Left renal pelvis (tissue), 4 donors: Measurements from ENCODE around the gene MMP26. TPM values are rescaled to one million over a fixed set of nuclear protein-coding genes. Genes with fewer than 3 reads are reported as not detected.

Experiments used
- DNase-seq, 4 donors: peaks; one replicate each; pipeline ENCODE4 v3.0.0-alpha.2; 2013; ENCODE audit warnings: low read depth in 4 of 4, low spot score in 3 of 4
- polyA plus RNA-seq, 4 donors: library from polyadenylated mRNA; unstranded; fragments of 120-200 nt; gene quantifications; one replicate each; pipeline ENCODE4 v1.2.1, GENCODE V29; 2013; ENCODE audit not compliant: insufficient read length in 4 of 4

Gene MMP26
- under 1 TPM; 0.21 to 0.71 (median 0.30) TPM for polyA plus RNA-seq

GRCh38 chr11:4704054-4704789, at the start of gene MMP26:
Gene MMP26 (plus strand): TSS chr11:4704784.
- DNase-seq: peak in 1 of 4 donors; percentile 63

GRCh38 chr11:4658629-4659445, 45.7 kb upstream of the MMP26 start:
- no peak for DNase-seq

- DNase-seq: no peak
Observed at GRCh38 chr11:4662876-4663275, 41.7 kb upstream of the MMP26 start.

GRCh38 chr11:4664183-4664582, 40.4 kb upstream of the MMP26 start:
- no peak for DNase-seq

GRCh38 chr11:4664786-4665185, 39.8 kb upstream of the MMP26 start:
- no peak for DNase-seq

GRCh38 chr11:4665424-4665823, 39.2 kb upstream of the MMP26 start:
- no peak for DNase-seq

GRCh38 chr11:4671741-4672140, 32.8 kb upstream of the MMP26 start:
- DNase-seq: no peak

GRCh38 chr11:4672470-4672869, 32.1 kb upstream of the MMP26 start:
- no peak for DNase-seq

- DNase-seq: no peak
Observed at GRCh38 chr11:4673781-4674180, 30.8 kb upstream of the MMP26 start.

GRCh38 chr11:4677948-4678347, 26.6 kb upstream of the MMP26 start:
- no peak for DNase-seq

GRCh38 chr11:4680341-4680740, 24.2 kb upstream of the MMP26 start:
- no peak for DNase-seq

GRCh38 chr11:4682623-4683419, 21.8 kb upstream of the MMP26 start:
- DNase-seq: no peak

GRCh38 chr11:4684631-4685285, 19.8 kb upstream of the MMP26 start:
- no peak for DNase-seq

- no peak for DNase-seq
Observed at GRCh38 chr11:4695442-4695841, 9.1 kb upstream of the MMP26 start.

- DNase-seq: no peak
Observed at GRCh38 chr11:4697585-4697984, 7.0 kb upstream of the MMP26 start, which contains the start of gene OR51E2. Gene OR51E2 (minus strand): TSS chr11:4697853. CDS start chr11:4682711, 15,142 bp downstream.

GRCh38 chr11:4699697-4700435, 4.7 kb upstream of the MMP26 start:
- DNase-seq: no peak

- DNase-seq: no peak
Observed at GRCh38 chr11:4700436-4700820, 4.2 kb upstream of the MMP26 start.

- DNase-seq: no peak
Observed at GRCh38 chr11:4704790-4705334, 278 bp downstream of the MMP26 start.

- no peak for DNase-seq
Observed at GRCh38 chr11:4713241-4713640, 8.7 kb downstream of the MMP26 start.

GRCh38 chr11:4714300-4714699, 9.7 kb downstream of the MMP26 start:
- DNase-seq: no peak
